Right lobe of liver (tissue), 6 donors: ENCODE results near the gene SLC24A5. TPM values are rescaled to one million over a fixed set of nuclear protein-coding genes. Genes with fewer than 3 reads are reported as not detected.

Experiments used
- ATAC-seq, 4 donors: fragments of 200-7000 bp; cut with Tn5 transposase; one replicate each; pipeline ENCODE4 v1.9.1; 2020; ENCODE audit warnings: mild to moderate bottlenecking in 4 of 4, moderate library complexity in 4 of 4
- DNase-seq, 3 donors: peaks; one replicate each; pipeline ENCODE4 v3.0.0-alpha.2; 2020
- H3K27ac ChIP-seq, 3 donors: fragments of 200-600 bp; one replicate each; pipeline ENCODE4 v1.8.0; 2022
- H3K27me3 ChIP-seq, 2 donors: fragments of 200-600 bp; one replicate each; pipeline ENCODE4 v1.8.0; 2022
- H3K36me3 ChIP-seq, 4 donors: fragments of 200-600 bp; sonication (generic) in 1 of 4; one replicate each; pipeline versions ENCODE4 v1.5.1 to v1.8.0; 2017 to 2022; ENCODE audit warnings: control low read depth in 1 of 4
- H3K4me1 ChIP-seq, 4 donors: fragments of 200-600 bp; sonication (generic) in 1 of 4; one replicate each; pipeline versions ENCODE4 v1.5.1 to v1.8.0; 2017 to 2022; ENCODE audit warnings: control low read depth in 1 of 4
- H3K4me3 ChIP-seq, 3 donors: fragments of 200-600 bp; one replicate each; pipeline ENCODE4 v1.8.0; 2022
- H3K9me3 ChIP-seq, 4 donors: fragments of 200-600 bp; sonication (generic) in 1 of 4; one replicate each; pipeline versions ENCODE4 v1.5.1 to v1.8.0; 2017 to 2022; ENCODE audit warnings: control low read depth in 1 of 4
- CTCF ChIP-seq, 4 donors: fragments of 200-600 bp in 3 of 4; fragments of 450-650 bp in 1 of 4; IDR thresholded peaks; one replicate each; pipeline versions ENCODE4 v1.5.1 to v1.8.0; 2016 to 2022; ENCODE audit warnings: antibody characterized with exemption in 4 of 4, mild to moderate bottlenecking in 2 of 4
- POLR2A ChIP-seq: fragments of 450-650 bp; IDR thresholded peaks from one replicate; pipeline ENCODE4 v1.6.1; 2017; ENCODE audit warnings: antibody characterized with exemption, mild to moderate bottlenecking
- WGBS: methylation state at CpG from one replicate; pipeline ENCODE4 v1.1.6; 2018; ENCODE audit warnings: low coverage, low lambda C conversion rate; ENCODE audit not compliant: insufficient coverage; ENCODE audit errors: missing lambda C conversion rate; 5-methylcytosine and 5-hydroxymethylcytosine counted together
- intact Hi-C, 2 donors: fragments of 100-400 bp; cut with DNase I; formaldehyde crosslinking; loops; one replicate each; pipeline versions ENCODE4 v1.11.2 to v1.14.1; 2022
- total RNA-seq, 6 experiments: library from RNA; depleted of rRNA in 2 of 6; stranded (reverse); fragments of >200 nt in 2 of 6; fragmentation: NEBNext Ultra II Directional in 3 of 6; extraction: Animal tissue kit (Norgen Biotek cat#: 25700) in 3 of 6; gene quantifications; one replicate each; pipeline versions ENCODE4 v1.1.0 to v1.2.4, GENCODE V29; 2016 to 2023
- donor health status: DM: no; HTN: yes; CAD: no.
- donor health status: DM: no; HTN: no; CAD: no.
- donor health status: DM: no; HTN: no; CAD: no.
- donor health status: DM: no; HTN: yes; CAD: no.
- donor health status: DM: no; HTN: yes; CAD: no.

Gene SLC24A5
- total RNA-seq, 6 experiments from 2014 or later: not detected

- no peaks in the 10 kb centered on the region for H3K4me1 ChIP-seq
- H3K27ac ChIP-seq: no peak overlapping the region
- 31% methylated on average over 2 of the region's 2 CpGs for WGBS
- intact Hi-C loops: no loop called here
- ATAC-seq (no peak), DNase-seq (no peak)
- no peaks in the 10 kb centered on the region for H3K9me3 ChIP-seq
- no peak overlapping the region for H3K4me3 ChIP-seq
- H3K36me3 ChIP-seq: no peaks in the 10 kb centered on the region
- TF ChIP-seq POLR2A (no peak), CTCF (IDR thresholded peaks at IDR 0.05) (no peak)
- H3K27me3 ChIP-seq: peaks cover 0 to 4% of the 10 kb centered on the region in 2 donors
Observed at GRCh38 chr15:48105936-48106335, 14.9 kb upstream of the SLC24A5 start.

DNA sequence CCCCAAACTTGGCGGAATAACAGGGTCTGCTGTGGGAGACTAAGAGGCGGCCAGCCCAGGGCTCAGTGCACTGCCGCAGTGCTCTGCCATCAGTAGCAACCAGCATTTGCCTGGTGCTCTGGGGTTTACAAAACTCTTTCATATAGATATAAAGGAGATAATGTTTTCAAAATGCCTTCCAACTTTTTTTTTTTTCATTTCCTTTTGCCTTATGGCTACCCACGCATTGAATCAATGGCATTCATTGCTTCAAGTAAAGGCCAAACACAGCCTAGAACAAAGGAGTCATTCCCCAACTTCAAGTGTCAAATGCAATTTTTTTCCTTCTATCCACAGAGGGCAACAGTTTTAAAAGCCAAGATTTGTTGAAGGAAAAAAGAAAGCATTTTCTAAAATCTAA lies 11.6 kb upstream of the SLC24A5 start:
- 78% methylated on average over 4 of the region's 4 CpGs for WGBS
- intact Hi-C loops: no loop called here
- no peak for DNase-seq

DNA sequence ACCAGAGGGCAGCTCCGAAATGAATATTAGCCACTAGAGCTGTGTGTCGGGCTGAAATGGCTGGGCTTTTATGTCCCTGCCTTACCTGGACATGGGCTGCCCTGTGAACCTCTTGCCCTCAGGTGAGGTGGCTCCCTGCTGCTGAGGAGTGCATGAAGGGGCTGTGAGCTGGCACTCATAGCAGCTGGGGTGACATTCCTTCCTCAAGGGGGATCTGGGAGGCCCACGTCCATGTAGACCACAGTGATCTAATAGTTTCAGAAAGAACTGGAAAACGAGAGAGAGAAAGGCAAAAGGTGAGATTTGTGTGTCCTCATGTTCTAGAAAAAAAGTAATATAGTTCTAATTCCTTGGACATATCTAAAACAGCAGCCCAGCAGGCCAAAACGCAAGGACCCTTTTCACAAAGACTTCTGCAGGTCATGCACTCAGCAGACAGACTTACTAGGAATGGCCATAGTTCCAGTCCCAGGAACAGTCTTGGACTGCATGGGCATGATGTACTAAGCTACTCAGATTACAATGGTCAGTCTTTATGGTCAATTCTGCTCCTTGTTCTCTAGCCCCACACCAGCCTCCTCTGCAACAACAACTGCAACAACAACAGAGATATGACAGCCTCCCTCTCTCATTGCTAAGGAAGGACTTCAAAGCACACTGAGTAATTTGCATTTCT lies 10.8 kb upstream of the SLC24A5 start:
- DNase-seq (no peak), ATAC-seq (no peak)
- Histone ChIP-seq H3K36me3 (no peaks in the 10 kb centered on the region), H3K4me1 (no peaks in the 10 kb centered on the region), H3K9me3 (no peaks in the 10 kb centered on the region), H3K4me3 (no peak overlapping the region), H3K27ac (no peak overlapping the region), H3K27me3 (peaks cover 4% of the 10 kb centered on the region in 2 donors)
- TF ChIP-seq POLR2A: no peak
- no peak for TF ChIP-seq CTCF (IDR thresholded peaks at IDR 0.05)
- 10% methylated on average over 3 of the region's 5 CpGs for WGBS
- intact Hi-C loops: no loop called here

More for the DNA sequence above, 11.6 kb upstream of the SLC24A5 start:
- Histone ChIP-seq H3K4me1 (no peaks in the 10 kb centered on the region), H3K4me3 (no peak overlapping the region), H3K9me3 (no peaks in the 10 kb centered on the region), H3K27me3 (peaks cover 4% of the 10 kb centered on the region in 2 donors), H3K36me3 (no peaks in the 10 kb centered on the region), H3K27ac (no peak overlapping the region)
- no peak for ATAC-seq
- TF ChIP-seq POLR2A (no peak), CTCF (IDR thresholded peaks at IDR 0.05) (no peak)

GRCh38 chr15:48112242-48112641 lies 8.5 kb upstream of the SLC24A5 start:
- TF ChIP-seq CTCF (IDR thresholded peaks at IDR 0.05) (peak in 2 of 4 donors; percentile 10), POLR2A (no peak)
- 23% methylated on average over 6 of the region's 6 CpGs for WGBS
- H3K27ac ChIP-seq: no peak overlapping the region
- no peaks in the 10 kb centered on the region for H3K36me3 ChIP-seq
- H3K27me3 ChIP-seq: peaks cover 0 to 4% of the 10 kb centered on the region in 2 donors
- intact Hi-C loops: no loop called here
- DNase-seq (no peak), ATAC-seq (no peak)
- no peaks in the 10 kb centered on the region for H3K9me3 ChIP-seq
- H3K4me1 ChIP-seq: no peaks in the 10 kb centered on the region
- H3K4me3 ChIP-seq: no peak overlapping the region
